Measurements from ENCODE around the gene ATP13A3. TPM values are rescaled to one million over a fixed set of nuclear protein-coding genes. Genes with fewer than 3 reads are reported as not detected.

ATP13A3 gene
- total RNA-seq, 6 donors from 2014 or later, result 67.9 to 152 (median 94.6) TPM

GRCh38 chr3:194460566-194460965 lies 26.2 kb downstream of the ATP13A3 start:
- no peak for ATAC-seq (ENCODE audit: low FRiP score in 2 of 2)

DNA sequence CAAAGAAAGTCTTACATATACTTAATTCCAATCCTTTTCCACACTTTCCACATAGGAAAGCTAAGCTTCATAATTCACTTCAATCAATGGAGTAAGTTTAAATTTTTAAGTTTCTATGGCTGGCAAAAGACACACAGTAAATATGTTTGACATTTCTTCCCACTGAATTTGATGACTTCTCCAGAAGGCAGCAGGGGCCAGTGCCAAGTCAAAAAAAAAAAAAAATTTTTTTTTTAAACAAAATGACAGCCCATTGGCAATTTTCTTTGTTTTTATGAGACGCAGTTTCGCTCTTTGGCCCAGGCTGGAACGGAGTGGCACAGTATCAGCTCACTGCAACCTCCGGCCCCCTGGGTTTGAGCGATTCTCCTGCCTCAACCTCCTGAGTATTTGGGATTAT lies 28.7 kb downstream of the ATP13A3 start:
- ATAC-seq (ENCODE audit: low FRiP score in 2 of 2), result no peak
- DNase-seq, result no peak
- Histone ChIP-seq H3K27me3 (no peaks in the 10 kb centered on the region), H3K4me1 (no peaks in the 10 kb centered on the region), H3K4me3 (no peak overlapping the region), H3K9me3 (no peaks in the 10 kb centered on the region), H3K27ac (no peak overlapping the region), H3K36me3 (peaks cover 0 to 28% (median 7%) of the 10 kb centered on the region in 4 donors)
- TF ChIP-seq POLR2A (IDR thresholded peaks at IDR 0.05), result no peak
- no peak for TF ChIP-seq EP300 (IDR thresholded peaks at IDR 0.05)
- no peak for TF ChIP-seq CTCF (IDR thresholded peaks at IDR 0.05)
- TF ChIP-seq POLR2AphosphoS5 (IDR thresholded peaks at IDR 0.05), result no peak
- 83 to 86% methylated on average over 5 of the region's 5 CpGs for WGBS, 2 donors

More at GRCh38 chr3:194460566-194460965, 26.2 kb downstream of the ATP13A3 start:
- Histone ChIP-seq H3K36me3 (peaks cover 0 to 22% (median 3%) of the 10 kb centered on the region in 4 donors), H3K27me3 (no peaks in the 10 kb centered on the region), H3K27ac (no peak overlapping the region), H3K4me3 (no peak overlapping the region), H3K4me1 (no peaks in the 10 kb centered on the region), H3K9me3 (no peaks in the 10 kb centered on the region)
- DNase-seq, result no peak
- WGBS, 2 donors, result 88 to 93% methylated on average over 5 of the region's 5 CpGs
- TF ChIP-seq CTCF (IDR thresholded peaks at IDR 0.05) (no peak), POLR2AphosphoS5 (IDR thresholded peaks at IDR 0.05) (no peak), POLR2A (IDR thresholded peaks at IDR 0.05) (no peak), EP300 (IDR thresholded peaks at IDR 0.05) (no peak)

DNA sequence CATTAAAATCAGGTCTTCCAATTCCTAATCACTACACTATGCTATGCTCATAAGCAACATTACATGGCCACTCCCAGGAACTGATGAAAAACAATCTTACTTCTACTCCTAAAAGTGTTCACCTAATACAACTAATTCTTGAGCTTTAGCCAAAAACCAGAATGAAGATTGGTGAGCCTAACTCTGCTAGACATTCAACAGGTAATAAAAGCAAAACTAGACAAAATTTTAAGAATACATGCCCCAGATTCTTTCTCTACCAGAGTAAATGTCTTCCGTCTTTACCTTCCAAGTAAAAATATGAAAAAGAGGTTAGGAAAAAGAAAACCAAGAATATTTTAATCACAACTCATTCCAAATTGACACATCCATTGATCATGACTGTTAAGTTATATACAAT lies 31.3 kb downstream of the ATP13A3 start:
- H3K9me3 ChIP-seq, result no peaks in the 10 kb centered on the region

DNA sequence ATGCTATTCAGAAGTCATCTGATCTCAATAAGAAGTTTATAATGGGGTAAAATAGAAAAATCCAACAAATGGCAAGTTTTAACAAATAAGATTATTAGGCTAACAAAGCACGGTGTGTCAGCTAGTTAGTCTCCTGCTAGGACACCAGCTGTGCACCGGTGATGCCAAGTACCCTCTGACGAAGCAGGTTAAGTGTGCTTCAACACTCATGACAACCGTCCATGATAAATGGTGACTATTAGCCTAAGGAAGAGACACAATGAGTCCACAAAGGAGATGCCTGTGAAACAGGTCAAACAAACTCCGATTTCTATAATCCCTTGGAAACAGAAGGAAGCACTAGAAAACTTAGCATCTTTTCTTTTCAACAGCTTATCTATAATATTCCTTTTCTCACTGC lies 36.5 kb downstream of the ATP13A3 start:
- 82 to 83% methylated on average over 5 of the region's 5 CpGs for WGBS, 2 donors
- no peak for TF ChIP-seq POLR2AphosphoS5 (IDR thresholded peaks at IDR 0.05)
- TF ChIP-seq POLR2A (IDR thresholded peaks at IDR 0.05), result no peak
- TF ChIP-seq EP300 (IDR thresholded peaks at IDR 0.05), result no peak
- no peak for TF ChIP-seq CTCF (IDR thresholded peaks at IDR 0.05)
- no peaks in the 10 kb centered on the region for H3K4me1 ChIP-seq
- no peak overlapping the region for H3K27ac ChIP-seq
- H3K36me3 ChIP-seq, result peaks cover 0 to 79% (median 34%) of the 10 kb centered on the region in 4 donors
- DNase-seq (no peak), ATAC-seq (ENCODE audit: low FRiP score in 2 of 2) (no peak)
- no peak overlapping the region for H3K4me3 ChIP-seq
- H3K27me3 ChIP-seq, result no peaks in the 10 kb centered on the region
- no peaks in the 10 kb centered on the region for H3K9me3 ChIP-seq

More for the DNA sequence above, 31.3 kb downstream of the ATP13A3 start:
- Histone ChIP-seq H3K4me3 (no peak overlapping the region), H3K27ac (no peak overlapping the region), H3K4me1 (no peaks in the 10 kb centered on the region), H3K27me3 (no peaks in the 10 kb centered on the region), H3K36me3 (peaks cover 0 to 50% (median 16%) of the 10 kb centered on the region in 4 donors)
- ATAC-seq (ENCODE audit: low FRiP score in 2 of 2) (no peak), DNase-seq (no peak)
- TF ChIP-seq POLR2AphosphoS5 (IDR thresholded peaks at IDR 0.05) (no peak), POLR2A (IDR thresholded peaks at IDR 0.05) (no peak), CTCF (IDR thresholded peaks at IDR 0.05) (no peak), EP300 (IDR thresholded peaks at IDR 0.05) (no peak)
- 89 to 94% methylated on average over 1 of the region's 1 CpG for WGBS, 2 donors

GRCh38 chr3:194449913-194450312 lies 36.9 kb downstream of the ATP13A3 start:
- no peak for ATAC-seq (ENCODE audit: low FRiP score in 2 of 2)
- WGBS, 2 donors, result 95 to 98% methylated on average over 3 of the region's 3 CpGs
- DNase-seq, result no peak
- H3K9me3 ChIP-seq, result no peaks in the 10 kb centered on the region
- H3K4me1 ChIP-seq, result no peaks in the 10 kb centered on the region
- no peak overlapping the region for H3K27ac ChIP-seq
- no peak overlapping the region for H3K4me3 ChIP-seq
- peaks cover 0 to 80% (median 34%) of the 10 kb centered on the region in 4 donors for H3K36me3 ChIP-seq
- TF ChIP-seq CTCF (IDR thresholded peaks at IDR 0.05) (no peak), POLR2AphosphoS5 (IDR thresholded peaks at IDR 0.05) (no peak), POLR2A (IDR thresholded peaks at IDR 0.05) (no peak), EP300 (IDR thresholded peaks at IDR 0.05) (no peak)
- H3K27me3 ChIP-seq, result no peaks in the 10 kb centered on the region

All from upper lobe of left lung (tissue), 6 donors.